Anterior cingulate cortex (tissue), 58 donors: ENCODE data around the gene HIVEP2.

Experiments used
- DNase-seq, 58 donors: peaks; one replicate each; lab custom pipeline; 2025; lab: John Stamatoyannopoulos, UW

HIVEP2 gene

GRCh38 chr6:142896732-142897131, 48.2 kb downstream of the HIVEP2 start:
- DNase-seq = no peak

GRCh38 chr6:142893088-142893487, 51.9 kb downstream of the HIVEP2 start:
- DNase-seq = no peak

- no peak for DNase-seq
These were observed 52.5 kb downstream of the HIVEP2 start for GRCh38 chr6:142892254-142893021.

GRCh38 chr6:142891454-142891853, 53.5 kb downstream of the HIVEP2 start:
- no peak for DNase-seq

- no peak for DNase-seq
These were observed 56.5 kb downstream of the HIVEP2 start for GRCh38 chr6:142888456-142888855.

- DNase-seq = no peak
These were observed 57.5 kb downstream of the HIVEP2 start for GRCh38 chr6:142887517-142887916.

- peak in 2 of 58 donors; percentile 28 to 34 for DNase-seq
These were observed 58.4 kb downstream of the HIVEP2 start for GRCh38 chr6:142886431-142887170.

GRCh38 chr6:142885182-142885867, 59.7 kb downstream of the HIVEP2 start:
- DNase-seq = peak in 12 of 58 donors; percentile 5 to 66 (median 26)

- DNase-seq = no peak
These were observed 60.6 kb downstream of the HIVEP2 start for GRCh38 chr6:142884214-142885035.

- DNase-seq = no peak
These were observed 62.0 kb downstream of the HIVEP2 start for GRCh38 chr6:142883011-142883410.

- no peak for DNase-seq
These were observed 63.2 kb downstream of the HIVEP2 start for GRCh38 chr6:142881761-142882160.

GRCh38 chr6:142881290-142881689, 63.7 kb downstream of the HIVEP2 start:
- DNase-seq = no peak

- DNase-seq = no peak
These were observed 64.8 kb downstream of the HIVEP2 start for GRCh38 chr6:142880201-142880600.

- DNase-seq = no peak
These were observed 65.4 kb downstream of the HIVEP2 start for GRCh38 chr6:142879527-142879926.

- no peak for DNase-seq
These were observed 65.9 kb downstream of the HIVEP2 start for GRCh38 chr6:142879076-142879475.

- peak in 29 of 58 donors; percentile 11 to 73 (median 37) for DNase-seq
These were observed 66.6 kb downstream of the HIVEP2 start for GRCh38 chr6:142878407-142878806.

GRCh38 chr6:142874676-142875075, 70.3 kb downstream of the HIVEP2 start:
- DNase-seq = no peak

GRCh38 chr6:142872376-142872775, 72.6 kb downstream of the HIVEP2 start:
- no peak for DNase-seq

- peak in 6 of 58 donors; percentile 15 to 50 (median 38) for DNase-seq
These were observed 73.1 kb downstream of the HIVEP2 start for GRCh38 chr6:142871910-142872331.

- no peak for DNase-seq
These were observed 74.1 kb downstream of the HIVEP2 start for GRCh38 chr6:142870787-142871415.
